GM18507 (cell line): ENCODE data around the gene SH2D3C.

Experiments
- DNase-seq: peaks from one replicate; pipeline ENCODE4 v3.0.0; 2011; ENCODE audit warnings: low read depth; ENCODE audit not compliant: insufficient read length; ENCODE audit errors: extremely low spot score
- FAIRE-seq: peaks from 2 replicates; lab custom pipeline; 2011; peaks lifted over from hg19 to GRCh38; lab: Jason Lieb, UNC

SH2D3C gene

DNA sequence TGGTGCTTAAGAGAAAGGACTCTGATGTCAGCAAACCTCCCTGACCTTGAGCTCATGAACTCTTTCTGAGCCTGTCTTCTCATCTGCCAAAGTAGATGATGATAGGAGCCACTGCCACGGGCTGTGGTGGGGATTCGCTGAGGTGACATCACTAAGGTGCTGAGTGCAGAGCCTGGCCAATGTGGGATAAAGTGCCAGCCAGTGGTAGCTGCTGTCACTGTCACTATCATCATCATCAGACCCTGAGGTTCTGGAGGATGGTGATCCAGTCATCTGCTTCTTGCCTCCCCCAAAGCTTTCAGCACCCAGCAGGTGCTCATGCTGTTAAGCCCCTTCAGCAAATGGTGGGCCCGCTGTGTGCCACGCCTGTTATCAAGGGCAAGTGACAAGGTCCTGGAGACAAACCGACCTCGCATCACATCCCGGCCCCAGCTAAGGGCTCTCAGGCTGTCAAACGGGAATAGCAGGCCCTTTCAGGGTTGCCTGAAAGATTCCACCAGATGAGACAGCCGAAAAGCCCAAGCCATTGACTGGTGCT lies 30.6 kb upstream of the SH2D3C start:
- FAIRE-seq = no peak
- no peak for DNase-seq

DNA sequence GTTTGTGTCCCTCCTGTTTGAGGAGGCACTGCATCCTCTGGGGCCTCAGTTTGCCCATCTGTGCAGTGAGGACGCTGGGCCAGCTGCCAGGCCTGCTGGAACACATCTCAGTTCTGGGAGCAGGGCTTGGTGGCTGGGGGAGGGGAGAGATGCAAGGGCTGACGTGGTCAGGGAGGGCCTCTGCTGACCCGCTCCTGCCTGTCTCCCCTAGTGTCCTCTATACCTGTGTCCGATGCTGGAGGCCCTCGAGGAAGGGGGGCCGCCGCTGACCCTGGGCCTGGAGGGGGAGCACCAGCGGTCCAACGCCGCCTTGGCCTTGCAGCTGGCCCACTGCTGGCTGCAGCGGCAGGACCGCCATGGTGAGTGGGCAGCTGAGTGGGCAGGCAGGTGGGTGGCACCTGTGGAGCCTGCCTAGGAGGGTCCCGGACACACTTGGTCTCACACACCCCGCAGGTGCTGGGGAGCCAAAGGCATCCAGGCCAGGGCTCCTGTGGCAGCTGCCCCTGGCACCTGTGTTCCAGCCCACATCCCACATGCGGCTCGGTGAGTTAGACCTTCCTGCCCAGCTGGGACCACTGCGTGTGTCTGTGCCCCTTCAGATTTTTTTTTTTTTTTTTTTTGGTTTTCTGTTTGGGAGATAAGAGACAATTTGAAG lies 30.0 kb upstream of the SH2D3C start:
- FAIRE-seq = no peak
- DNase-seq = no peak

DNA sequence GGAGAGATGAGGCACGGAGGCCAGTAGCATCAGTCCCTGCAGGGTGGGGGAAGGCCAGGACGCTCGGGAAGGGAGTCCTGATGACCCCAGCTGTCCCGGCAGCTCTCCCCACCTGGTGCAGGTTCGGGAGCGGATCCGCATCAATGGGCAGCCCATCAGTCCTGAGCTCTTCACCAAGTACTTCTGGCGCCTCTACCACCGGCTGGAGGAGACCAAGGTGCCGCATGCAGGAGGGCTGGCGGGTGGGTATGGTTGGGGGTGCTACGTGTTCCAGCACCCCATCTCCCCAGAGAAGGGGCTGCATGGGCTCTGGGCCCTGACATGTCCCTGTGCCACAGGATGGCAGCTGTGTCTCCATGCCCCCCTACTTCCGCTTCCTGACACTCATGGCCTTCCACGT lies 28.4 kb upstream of the SH2D3C start:
- FAIRE-seq (no peak), DNase-seq (no peak)

DNA sequence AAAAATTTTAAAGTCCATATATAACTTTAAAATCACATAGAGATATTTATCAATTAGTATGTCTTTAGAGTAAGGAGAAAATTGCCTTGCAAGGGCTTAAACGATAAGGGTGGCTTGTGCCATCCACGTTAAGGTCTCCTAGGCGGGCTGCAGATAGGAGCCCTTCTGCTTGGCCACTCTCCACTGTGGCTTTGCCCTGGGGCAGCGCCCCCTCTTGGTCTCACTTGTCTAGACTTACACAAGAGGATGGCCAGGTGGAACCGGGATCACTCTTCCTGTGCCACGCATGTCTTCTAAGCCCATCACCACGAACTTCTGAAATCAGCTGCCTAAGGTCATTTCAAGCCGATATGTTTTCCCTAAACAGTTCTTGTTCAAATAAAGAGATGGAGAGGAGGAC lies 27.2 kb upstream of the SH2D3C start:
- no peak for DNase-seq

DNA sequence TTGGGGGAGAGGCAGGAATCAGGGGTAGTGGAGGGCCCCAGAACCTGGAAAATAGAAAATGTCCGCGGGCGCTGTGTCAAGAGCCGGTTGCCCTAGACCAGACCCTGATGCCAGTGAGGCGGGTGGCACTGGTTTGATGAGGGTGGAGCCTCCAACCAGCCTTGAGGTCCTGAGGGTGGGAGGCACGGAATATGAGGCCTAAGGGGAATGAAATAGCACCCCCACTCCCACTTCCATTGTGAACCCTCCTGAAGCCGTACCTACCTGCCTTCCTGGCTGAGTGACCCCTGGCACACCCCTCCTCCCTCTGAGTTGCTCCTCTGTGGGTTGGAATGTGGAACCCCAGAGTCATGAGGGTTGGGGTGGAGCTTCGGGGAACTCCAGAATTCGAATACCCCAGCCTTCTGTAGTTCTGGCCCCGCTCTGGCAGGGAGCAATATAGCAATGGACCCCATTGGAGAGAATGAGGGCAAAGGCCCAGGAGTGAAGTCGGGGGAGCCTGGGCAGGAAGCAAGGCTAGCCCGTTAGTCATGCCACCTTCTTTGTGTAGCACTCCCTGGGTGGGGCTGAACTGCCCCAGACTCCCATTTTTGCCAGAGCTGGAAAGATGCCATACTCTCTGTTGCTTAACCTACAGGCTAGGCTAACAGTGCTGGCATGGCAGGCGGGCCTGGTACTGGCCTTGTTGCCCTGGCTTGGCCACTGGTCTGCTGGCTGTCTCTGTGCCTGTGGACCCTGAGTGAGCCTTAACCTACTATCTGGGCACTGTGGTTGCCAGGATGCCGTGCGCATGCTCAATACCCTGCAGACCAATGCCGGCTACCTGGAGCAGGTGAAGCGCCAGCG lies 25.3 kb upstream of the SH2D3C start:
- FAIRE-seq (peak; percentile 44), DNase-seq (no peak)

More for the DNA sequence above, 27.2 kb upstream of the SH2D3C start:
- FAIRE-seq = no peak

DNA sequence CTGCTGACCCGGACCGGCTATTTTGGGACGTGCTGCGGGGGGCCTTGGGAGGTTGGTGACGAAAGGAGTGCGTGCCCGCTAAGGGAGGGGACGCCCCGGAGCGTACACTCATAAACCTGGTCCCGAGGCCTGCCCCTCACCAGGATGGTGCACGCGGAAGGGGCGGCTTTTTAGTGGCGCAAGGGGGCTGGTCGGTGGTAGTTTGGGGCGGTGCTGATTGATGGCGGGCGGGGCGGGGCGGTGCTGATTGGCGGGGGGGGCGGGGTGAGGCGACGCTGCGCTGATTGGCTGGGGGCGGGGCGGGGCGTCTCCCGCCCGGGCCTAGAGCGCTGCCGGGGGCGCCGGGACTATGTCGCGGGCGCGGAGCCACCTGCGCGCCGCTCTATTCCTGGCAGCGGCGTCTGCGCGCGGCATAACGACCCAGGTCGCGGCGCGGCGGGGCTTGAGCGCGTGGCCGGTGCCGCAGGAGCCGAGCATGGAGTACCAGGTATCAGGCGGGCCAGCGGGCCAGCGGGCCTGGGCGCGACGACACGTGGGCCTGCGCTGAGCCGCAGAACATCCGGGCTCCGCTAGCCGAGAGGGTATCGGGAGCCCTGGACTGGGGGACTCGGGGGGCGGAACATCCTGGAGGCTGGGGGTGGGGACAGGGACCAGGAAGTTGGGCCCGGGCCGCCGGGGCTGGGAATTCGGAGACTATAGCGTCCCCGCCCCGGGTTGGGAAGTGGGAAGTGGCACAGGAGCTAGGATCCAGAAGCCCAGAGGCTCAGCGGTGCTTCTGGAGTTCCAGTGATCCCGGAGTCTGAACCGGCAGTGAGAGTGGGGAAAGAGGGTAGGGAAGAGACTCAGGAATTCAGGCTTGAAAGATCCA lies 24.3 kb upstream of the SH2D3C start, which contains the start of gene FPGS:
TSS of gene FPGS (plus strand) at position 307 of the 868 bp plus-strand sequence. CDS start at position 350, 43 bp downstream.
- peak; percentile 82 for FAIRE-seq

DNA sequence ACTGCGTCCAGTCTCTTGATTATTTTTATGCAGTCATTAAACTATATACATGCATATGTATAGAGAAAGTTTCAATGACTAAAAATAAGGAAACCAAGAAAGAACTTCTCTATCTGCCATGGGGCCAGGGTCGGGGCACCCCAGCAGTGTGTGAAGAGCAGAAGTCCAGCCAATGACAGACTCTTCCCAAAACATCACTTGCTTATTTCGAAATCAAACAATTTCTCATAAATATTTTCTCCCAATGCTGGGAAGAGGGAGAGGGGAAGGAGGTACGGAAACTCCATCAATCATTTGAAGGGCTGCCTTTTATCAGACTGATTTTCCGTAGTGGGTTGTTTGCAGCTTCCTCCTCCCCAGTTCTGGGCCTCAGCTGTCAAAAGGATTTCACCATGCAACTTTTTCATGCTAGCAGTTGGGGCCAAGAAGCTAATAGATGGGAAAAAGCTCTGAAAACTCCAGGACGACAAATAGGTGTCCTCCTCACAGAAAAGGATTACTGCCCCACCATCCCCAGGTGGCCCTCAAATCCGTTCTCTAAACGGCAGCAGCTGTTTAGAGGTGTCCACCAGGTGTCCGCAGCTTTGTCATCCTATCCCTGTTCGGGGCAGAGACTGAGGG lies 23.6 kb upstream of the SH2D3C start:
- FAIRE-seq (no peak), DNase-seq (no peak)

More for the DNA sequence above, 24.3 kb upstream of the SH2D3C start, which contains the start of gene FPGS:
- peak; percentile 95 for DNase-seq

DNA sequence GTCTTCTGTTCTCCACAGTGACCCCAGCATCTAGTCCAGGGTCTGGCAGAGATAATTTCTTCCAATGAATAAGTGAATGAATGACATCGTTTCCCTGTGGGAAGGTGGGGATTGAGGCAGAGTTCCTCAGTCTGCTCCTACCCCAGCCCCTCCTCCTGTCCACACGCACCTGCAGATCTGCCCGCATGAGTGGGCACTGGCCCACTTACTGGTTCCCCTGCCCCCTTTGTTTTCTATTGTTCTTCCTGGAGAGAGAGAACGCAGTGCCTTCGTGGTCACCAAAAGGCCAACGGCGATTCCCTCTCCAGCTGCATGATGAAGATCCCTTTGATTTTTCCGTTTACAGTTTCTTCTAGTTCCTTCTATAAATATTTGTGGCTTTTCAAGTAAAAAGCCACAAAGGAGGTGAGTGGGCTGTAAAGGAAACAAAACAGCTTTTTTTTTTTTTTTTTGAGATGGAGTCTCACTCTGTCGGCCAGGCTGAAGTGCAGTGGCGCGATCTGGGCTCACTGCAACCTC lies 18.4 kb upstream of the SH2D3C start:
- FAIRE-seq = no peak
- no peak for DNase-seq

DNA sequence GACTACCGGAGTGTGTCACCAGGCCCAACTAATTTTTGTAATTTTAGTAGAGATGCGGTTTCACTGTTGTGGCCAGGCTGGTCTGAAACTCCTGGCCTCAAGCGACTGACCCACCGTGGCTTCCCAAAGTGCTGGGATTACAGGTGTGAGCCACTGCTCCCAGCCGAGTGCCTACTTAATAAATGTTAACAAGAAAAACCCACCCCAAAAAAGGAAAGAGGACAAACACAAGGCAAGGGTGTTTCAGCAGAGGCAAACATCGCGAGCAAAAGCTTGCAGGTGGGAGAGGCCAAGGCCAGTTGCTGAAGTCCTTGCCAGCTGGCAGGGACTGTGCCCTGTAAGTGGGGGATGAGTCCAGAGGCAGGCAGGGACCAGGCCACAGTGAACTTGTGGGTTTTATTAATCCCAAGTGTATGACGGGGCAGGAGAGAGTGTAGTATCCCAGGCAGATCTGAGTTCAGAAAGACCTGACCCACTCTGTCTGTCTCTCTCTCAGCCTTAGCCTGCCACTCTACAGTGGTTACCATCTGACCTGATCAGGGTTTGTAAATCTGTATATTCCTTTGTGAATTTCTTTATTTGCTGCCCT lies 17.9 kb upstream of the SH2D3C start:
- FAIRE-seq = no peak
- no peak for DNase-seq

DNA sequence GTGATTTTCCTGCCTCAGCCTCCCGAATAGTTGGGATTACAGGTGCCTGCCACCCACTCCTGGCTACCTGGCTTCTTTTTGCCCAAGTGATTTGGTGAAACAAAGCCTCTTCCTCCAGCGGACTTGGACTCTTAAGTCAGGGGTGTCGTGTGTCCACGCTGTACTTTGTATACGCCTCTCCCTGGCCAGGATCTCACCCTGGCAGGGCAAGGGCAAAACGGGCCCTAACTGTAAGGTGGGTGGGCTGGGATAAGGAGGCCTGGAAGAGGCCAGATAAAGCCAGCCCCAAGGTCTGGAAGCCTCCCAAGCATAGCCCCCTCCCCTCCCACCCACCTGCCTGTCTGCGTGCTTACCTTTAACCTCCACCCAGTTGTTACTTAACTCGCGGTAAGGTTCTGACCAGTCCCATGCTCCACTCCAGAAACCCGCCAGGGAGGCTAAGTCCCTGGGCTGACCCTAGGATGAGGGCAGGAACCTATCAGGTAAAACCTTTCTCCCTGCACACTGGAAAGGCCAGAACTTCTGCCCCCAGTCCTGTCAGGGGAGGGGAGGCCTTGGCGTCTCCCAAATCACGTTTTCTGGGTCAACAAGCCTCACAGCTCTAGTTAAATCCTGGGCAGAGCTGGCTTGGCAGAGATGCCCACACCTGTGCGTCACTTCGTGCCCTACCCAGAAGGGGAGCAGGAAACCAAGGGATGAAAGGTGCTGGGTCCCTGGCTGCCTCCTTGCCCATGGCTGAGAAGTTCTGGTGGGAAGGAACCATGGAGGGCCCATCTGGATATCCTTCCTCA lies 15.7 kb upstream of the SH2D3C start:
- FAIRE-seq (no peak), DNase-seq (no peak)

DNA sequence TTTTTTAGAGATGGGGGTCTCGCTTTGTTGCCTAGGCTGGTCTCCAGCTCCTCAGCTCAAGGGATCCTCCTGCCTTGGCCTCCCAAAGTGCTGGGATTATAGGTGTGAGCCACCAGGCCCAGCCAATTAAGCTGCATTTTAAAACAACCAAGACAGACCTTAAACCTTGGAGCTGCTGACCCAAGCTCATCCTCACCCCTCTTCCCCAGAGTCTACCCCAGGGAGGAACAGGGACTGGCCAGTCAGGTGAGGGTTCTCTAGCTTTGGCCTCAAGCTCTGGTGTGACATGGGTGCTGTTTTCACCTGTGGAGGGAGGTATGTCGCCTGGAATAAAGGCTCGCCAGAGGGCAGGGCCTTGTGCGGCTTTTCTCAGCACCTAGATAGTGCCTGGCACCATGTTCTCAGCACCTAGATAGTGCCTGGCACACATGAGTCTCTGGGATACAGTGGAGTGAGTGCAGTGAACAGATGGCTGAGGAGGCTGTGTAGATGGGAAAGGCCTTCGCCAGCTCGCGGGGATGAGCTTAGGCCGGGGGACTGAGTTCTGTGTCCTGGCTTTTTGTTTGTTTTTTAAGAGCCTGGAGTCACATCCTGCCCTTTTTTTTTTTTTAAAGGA lies 14.7 kb upstream of the SH2D3C start:
- no peak for FAIRE-seq
- DNase-seq = no peak

DNA sequence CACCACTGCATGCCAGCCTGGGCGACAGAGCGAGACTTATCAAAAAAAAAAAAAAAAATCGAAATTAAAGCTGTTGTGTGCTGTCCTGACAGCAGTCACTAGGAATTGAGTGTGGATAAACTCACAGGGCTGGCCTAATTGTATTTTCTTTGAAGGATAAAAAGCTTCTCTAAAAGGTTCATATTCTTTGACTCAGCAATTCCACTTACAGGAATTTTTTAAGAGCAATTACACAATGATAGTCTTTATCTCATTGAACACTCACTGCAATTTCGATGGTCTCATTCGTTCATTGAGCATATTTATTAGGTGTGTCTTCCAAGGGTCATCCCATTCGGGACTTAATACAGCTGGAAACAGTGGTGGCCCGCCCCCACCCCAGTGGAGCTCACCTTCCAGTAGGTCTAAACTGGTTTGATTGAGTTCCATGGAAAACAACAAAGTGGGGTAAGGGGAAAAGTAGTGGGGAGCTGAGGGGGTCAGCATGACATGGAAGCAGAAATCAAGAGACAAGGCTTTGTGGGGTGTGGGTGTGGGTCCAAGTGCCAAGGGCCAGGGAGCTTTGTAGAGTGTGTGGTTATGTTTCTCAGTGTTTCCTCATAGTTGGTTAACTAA lies 14.1 kb upstream of the SH2D3C start:
- FAIRE-seq (no peak), DNase-seq (no peak)

DNA sequence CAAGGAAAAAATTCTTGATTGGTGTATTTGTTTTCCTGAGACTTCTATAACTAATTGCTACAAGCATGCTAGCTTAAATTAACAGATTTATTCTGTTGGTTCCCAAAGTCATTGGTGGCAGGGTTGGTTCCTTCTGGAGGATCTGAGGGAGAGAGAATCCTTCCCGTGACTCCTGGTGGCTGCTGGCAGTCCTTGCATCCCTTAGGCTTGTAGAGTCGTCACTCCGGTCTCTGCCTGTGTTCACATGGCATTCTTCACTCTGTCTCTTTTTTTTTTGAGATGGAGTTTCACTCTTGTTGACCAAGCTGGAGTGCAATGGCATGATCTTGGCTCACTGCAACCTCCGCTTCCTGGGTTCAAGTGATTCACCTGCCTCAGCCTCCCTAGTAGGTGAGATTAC lies 12.6 kb upstream of the SH2D3C start:
- FAIRE-seq = no peak
- DNase-seq = no peak

DNA sequence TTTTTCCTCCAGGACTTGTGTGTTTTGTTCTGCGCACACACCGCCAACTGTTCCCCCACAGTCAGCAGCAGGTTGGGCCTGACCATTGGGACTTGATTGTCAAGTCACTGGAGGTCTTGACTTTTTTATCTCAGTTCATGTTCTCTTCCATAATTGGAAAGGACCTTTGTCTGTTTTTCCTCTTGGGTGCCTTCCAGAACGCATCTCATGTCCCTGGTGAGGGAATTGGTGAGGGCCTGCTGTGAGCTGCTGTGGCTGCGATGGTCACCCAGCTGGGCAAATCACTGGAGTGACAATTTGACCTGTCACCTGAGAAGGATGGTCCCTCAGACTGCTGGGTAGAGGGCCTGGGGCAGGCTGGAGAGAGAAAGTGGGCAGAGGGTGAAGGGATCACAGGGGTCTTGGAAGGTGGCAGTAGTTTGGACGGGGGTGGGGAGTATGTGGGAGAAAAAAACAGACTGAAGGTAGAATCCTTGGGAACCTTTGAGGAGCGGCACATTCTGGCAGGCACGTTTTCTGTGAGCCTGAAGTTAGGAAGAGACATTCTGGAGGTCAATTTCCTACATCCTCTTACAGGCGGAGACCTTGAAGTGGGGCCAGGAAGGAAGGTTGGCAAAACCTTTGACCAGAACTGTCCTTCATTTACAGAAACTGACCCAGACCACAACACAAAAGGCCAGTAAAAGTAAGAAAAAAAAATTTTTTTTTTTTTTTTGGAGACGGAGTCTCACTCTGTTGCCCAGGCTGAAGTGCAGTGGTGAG lies 11.8 kb upstream of the SH2D3C start:
- DNase-seq = no peak
- no peak for FAIRE-seq

DNA sequence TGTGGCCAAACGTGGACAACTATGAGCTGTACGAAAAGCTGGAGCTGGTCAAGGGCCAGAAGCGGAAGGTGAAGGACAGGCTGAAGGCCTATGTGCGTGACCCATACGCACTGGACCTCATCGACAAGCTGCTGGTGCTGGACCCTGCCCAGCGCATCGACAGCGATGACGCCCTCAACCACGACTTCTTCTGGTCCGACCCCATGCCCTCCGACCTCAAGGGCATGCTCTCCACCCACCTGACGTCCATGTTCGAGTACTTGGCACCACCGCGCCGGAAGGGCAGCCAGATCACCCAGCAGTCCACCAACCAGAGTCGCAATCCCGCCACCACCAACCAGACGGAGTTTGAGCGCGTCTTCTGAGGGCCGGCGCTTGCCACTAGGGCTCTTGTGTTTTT lies 10.7 kb upstream of the SH2D3C start:
- FAIRE-seq = no peak
- DNase-seq = no peak

DNA sequence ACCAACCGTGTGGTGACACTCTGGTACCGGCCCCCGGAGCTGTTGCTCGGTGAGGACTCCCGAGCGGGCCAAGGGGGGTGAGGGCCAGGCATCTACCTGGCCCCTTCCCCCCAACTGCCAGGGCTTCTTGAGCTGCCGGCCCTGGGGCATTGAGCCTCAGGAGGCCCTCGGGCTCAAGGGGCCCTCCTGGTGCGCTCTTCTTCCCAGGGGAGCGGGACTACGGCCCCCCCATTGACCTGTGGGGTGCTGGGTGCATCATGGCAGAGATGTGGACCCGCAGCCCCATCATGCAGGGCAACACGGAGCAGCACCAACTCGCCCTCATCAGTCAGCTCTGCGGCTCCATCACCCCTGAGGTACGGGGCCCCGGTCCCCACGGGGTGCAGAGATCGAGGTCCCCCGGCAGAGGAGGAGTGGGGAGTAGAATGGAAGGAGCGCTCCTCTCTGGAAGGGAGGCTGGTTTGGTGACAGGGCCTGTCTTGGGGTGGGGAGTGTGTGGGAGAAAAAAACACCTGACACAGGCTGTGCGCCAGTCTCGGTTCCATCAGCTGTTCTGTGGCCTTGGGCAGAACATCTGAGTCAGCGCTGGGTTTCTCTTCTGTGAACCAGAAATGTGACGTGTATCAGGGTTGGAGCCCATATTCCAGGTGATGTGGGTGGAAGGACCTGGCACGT lies 10.0 kb upstream of the SH2D3C start:
- FAIRE-seq = no peak
- DNase-seq = no peak
